CD4-positive, alpha-beta T cell treated with Interleukin-6 at 100 ng/mL for 8 hours (primary cell): ENCODE data around the gene MKI67.

Experiments
- DNase-seq: peaks from one replicate; pipeline ENCODE4 v3.0.0-alpha.2; 2020; ENCODE audit warnings: mixed read lengths, low spot score

MKI67 gene

DNA sequence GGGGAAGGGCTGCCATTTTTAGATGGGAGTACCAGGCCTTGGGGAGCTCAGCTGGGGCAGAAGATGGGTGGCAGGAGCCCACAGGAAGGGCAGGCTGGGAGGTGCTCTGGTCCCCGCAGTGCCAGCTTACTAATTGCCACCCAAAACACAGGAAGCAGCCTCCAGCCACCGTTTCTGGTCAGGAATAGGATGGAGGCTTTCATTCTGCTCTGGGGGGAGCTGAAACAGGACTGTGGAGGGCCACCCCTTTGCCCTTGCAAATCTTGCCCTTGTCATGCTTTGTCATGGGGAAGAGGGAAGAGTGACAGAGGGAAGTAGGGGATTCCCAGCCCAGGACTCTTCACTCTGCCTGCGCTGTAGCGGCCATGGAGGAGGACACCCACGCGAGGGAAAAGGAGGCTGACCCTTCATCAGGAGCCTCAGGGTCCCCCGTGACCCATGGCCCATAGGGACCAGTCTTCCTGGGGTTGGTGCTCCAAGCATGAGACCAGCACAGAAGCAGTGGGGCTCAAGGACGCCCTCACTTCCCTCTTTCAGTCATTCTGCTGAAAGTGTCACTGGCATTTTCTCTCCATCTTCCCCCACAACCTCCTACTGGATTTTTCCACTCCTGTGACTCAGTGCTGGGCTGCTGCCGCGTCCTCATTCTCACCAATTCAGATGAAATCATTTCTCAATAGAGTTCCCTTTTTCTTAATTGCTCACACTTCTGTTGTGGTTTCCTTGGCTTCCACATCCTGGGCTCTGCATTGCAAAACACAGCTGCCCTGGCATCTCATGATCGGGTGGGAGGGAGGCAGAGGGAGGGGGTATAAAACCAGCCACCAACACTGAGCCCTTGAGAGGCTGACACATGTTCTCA, 61.9 kb downstream of the MKI67 start:
- peak; percentile 75 for DNase-seq

DNA sequence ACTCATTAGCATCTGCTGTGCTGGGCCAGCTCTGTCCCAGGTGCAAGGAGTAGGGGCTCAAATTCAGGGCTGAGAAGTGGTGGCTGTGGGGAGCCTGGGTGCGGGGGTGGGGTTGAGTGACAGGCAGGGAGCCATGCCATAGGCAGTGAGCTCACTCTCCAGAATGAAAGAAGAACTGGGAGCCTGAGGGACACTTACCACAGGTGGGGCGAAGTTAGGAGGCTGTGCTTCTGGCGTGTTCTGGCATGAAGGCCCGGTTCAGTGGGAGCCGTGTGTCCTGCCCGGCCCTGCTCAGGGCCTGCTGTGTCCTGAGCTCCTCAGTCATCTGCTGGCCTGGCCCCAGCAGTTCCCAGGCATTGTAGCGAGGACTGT, 62.5 kb downstream of the MKI67 start:
- DNase-seq, result no peak

GRCh38 chr10:128062881-128063563, 63.2 kb downstream of the MKI67 start:
- DNase-seq, result peak; percentile 69

GRCh38 chr10:128062331-128062880, 63.8 kb downstream of the MKI67 start:
- no peak for DNase-seq

DNA sequence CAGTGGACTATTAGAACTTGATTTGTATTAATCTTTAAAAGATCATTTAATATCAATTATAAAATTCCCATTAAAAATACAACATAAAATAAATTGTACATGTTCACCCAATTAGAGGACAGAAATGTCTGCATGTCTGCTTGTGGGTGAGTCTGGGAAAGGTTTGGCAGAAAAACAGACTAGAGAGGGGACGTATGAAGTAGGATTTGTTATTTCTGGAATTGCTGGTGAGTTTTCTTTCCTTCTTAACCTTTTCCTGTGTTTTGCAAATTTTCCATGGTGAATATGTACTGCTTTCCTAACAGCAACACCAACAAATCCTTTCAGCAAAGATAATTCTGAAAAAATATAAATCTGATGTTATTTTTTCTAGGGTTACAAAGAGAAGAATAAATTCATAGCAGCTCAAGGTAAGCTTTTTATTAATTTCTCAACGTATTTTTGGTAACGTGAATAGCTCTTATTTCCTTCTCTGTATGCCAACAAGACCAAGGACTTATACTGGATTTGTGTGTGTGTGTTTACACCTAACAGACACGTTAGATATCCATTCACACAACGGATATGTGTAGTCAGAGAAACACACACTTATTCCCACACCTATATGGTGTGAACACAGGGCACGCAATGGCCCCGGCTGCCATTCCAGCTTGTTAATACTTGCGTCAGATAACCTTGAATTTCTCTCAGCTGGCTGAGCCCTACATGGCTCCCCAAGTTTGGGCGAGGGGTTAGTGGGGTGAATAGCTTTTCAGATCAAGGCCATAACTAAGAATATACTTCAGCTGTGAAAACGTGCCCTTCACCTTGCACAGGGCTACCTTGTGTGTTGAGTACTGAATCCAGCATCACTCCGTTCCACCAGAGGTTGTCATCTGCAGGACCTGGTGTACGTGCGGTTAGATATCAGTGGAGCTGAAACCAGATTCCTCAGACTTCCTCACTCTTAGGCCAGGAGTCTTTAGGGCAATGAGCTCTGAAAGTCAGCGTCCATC, 64.6 kb downstream of the MKI67 start:
- no peak for DNase-seq

GRCh38 chr10:128060341-128061250, 65.6 kb downstream of the MKI67 start:
- DNase-seq, result no peak

DNA sequence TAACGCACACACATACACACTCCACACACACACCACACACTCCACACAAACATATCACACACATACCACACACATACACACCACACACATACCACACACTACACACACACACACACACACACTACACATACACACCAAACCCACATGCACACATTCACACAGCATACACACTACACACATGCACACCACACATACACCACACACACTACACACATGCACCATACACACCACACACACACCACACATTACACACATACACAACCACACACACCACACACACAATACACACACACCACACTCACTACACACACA, 66.3 kb downstream of the MKI67 start:
- no peak for DNase-seq

GRCh38 chr10:128059266-128059981, 66.8 kb downstream of the MKI67 start:
- no peak for DNase-seq

- DNase-seq, result no peak
Measured at GRCh38 chr10:128058750-128059134, 67.5 kb downstream of the MKI67 start.

GRCh38 chr10:128058106-128058749, 68.0 kb downstream of the MKI67 start:
- DNase-seq, result no peak

GRCh38 chr10:128056303-128057050, 69.7 kb downstream of the MKI67 start:
- no peak for DNase-seq

GRCh38 chr10:128055061-128055868, 71.0 kb downstream of the MKI67 start:
- DNase-seq, result no peak

DNA sequence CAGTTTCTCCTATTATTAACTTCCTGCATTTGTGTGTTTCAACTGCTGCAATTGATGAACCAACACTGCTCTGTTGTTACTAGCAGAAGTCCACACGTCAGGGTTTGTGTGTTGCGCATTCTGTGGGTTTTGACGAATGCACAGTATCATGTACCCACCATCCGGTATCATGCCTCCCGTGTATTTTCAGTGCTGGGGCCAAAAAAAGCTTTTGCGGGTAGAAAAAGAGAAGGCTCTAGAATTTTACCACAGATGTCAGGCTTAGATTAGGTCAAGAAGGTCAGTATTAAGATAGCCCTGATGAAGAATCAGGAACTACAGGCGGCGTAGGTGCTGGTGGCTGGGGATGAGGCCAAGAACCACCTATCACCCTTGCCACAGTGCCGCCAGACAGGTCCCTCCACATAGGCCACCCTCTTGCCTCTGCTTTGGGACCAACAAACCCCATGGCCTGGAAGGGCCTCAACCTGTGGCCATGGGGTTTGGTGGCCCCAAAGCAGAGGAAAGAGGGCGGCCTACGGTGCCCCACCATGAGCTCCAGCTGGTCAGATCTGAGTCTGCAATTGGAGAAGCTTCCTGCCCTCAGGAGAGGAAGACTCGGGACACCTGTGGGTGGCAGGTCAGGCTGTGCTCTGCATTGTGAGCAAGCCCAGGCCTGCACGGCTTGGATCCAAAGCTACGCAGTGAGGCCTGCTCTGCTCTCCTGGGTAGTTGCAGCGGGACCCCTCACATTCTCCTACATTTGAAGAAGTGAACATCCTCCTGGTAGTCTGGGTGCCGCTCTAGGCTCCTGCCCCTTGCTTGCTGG, 71.9 kb downstream of the MKI67 start:
- DNase-seq, result no peak

- DNase-seq, result no peak
Measured at GRCh38 chr10:128053356-128053755, 72.9 kb downstream of the MKI67 start.

DNA sequence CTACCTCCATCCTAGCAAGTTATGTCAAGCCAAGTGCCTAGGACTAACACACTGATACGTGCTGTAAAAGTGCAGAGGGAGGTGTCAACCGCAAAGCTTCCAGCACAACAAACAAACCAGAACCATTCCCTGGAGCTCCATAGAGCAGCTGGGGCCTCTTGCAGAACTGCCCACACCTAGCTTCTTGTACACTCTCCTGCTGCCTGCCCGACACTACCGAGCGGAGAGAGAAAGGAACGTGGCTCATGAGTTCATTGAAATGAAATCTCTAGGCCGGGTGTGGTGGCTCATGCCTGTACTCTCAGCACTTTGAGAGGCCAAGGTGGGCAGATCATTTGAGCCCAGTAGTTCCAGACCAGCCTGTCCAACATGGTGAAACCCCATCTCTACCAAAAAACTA, 73.5 kb downstream of the MKI67 start:
- no peak for DNase-seq

DNA sequence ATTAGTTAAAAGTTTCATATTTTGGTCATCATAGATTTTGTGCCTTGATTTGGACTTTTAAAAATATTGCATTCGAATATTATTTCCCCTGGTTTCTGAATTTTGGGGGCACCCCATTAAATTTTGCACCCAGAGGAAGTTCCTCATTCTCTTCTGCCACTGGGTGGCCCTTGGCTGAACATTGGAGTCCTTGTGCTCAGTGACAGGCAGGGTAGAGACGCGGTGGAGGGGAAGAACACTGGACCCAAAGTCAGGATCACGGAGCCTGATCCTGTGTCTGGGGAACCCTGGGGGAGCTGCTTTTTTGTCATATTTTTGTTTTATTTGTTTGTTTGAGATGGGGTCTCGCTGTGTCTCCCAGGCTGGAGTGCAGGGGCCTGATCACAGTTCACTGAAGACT, 74.7 kb downstream of the MKI67 start:
- DNase-seq, result no peak

DNA sequence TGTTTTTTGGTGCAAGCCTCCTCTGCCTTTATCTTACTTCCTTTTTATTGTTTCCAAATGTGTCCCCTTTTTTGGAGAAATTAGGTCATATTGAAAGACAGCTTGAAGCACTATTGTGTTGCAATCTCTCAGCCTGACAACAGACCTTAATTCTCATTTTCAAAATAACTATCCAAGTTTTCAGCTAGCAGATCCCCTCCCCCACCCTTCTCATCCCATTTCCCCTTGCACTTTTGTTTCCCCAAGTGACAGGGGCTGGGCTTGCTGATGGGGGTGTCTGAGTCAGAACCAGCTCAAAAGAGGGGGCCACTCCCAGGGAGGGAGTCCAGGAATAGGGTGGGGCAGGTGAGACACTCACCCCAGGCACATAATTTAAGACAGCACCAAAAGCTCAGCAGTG, 75.3 kb downstream of the MKI67 start:
- no peak for DNase-seq

GRCh38 chr10:128050121-128050516, 76.1 kb downstream of the MKI67 start:
- DNase-seq, result no peak
